K562 (cell line): Measurements from ENCODE around the gene ENOSF1.

ENCODE experiments used
- ARID4B ChIP-seq: sonication (generic); formaldehyde crosslinking; IDR thresholded peaks from 2 replicates; pipeline ENCODE4 v1.8.0; 2022; ENCODE audit warnings: mild to moderate bottlenecking, missing genetic modification reagents
- CTCF ChIP-seq, 3 experiments: IDR thresholded peaks in 2 of 3; conservative IDR thresholded peaks in 1 of 3; 2 replicates each; pipeline ENCODE4 v1.5.1; 2011 to 2012; ENCODE audit warnings: low read length in 3 of 3, mild to moderate bottlenecking in 3 of 3, control low read depth in 2 of 3, improper control_type of control experiment in 1 of 3, inconsistent platforms in 1 of 3, low read depth in 1 of 3, mixed read lengths in 1 of 3, moderate library complexity in 1 of 3; ENCODE audit not compliant: insufficient read depth in 2 of 3
- FOXK2 ChIP-seq, 2 experiments: fragments of 450-650 bp; IDR thresholded peaks in 1 of 2; conservative IDR thresholded peaks in 1 of 2; 2 replicates each; pipeline ENCODE4 v1.6.1; 2016; ENCODE audit warnings: low read depth in 2 of 2, mild to moderate bottlenecking in 1 of 2
- KDM1A ChIP-seq, 2 experiments: fragments of 450-650 bp; IDR thresholded peaks; 2 replicates each; pipeline ENCODE4 v1.6.1; 2016; ENCODE audit warnings: mild to moderate bottlenecking in 2 of 2
- MYBL2 ChIP-seq, 2 experiments: fragments of 450-650 bp in 1 of 2; sonication (generic) in 1 of 2; formaldehyde crosslinking in 1 of 2; IDR thresholded peaks; 2 replicates each; pipeline versions ENCODE4 v1.6.1 to v1.8.1; 2017 to 2022; ENCODE audit warnings: borderline replicate concordance in 1 of 2, inconsistent platforms in 1 of 2, low read depth in 1 of 2, mild to moderate bottlenecking in 1 of 2, missing genetic modification reagents in 1 of 2, moderate library complexity in 1 of 2
- NR2C2 ChIP-seq, 2 experiments: fragments of 200-800 bp in 1 of 2; sonication (Bioruptor generic) in 1 of 2; sonication (generic) in 1 of 2; formaldehyde crosslinking in 1 of 2; IDR thresholded peaks; 2 replicates each; pipeline versions ENCODE4 v1.6.1 to v1.8.0; 2016 to 2022; ENCODE audit warnings: mild to moderate bottlenecking in 1 of 2, missing compliant biosample characterization in 1 of 2, missing genetic modification characterization in 1 of 2, missing genetic modification reagents in 1 of 2
- PTTG1 ChIP-seq: fragments of 450-650 bp; IDR thresholded peaks from 2 replicates; pipeline ENCODE4 v1.6.1; 2016; ENCODE audit warnings: low read depth, mild to moderate bottlenecking, missing genetic modification characterization, missing compliant biosample characterization
- RBM39 ChIP-seq: fragments of 200-400 bp; formaldehyde crosslinking; optimal IDR thresholded peaks from 2 replicates; pipeline ENCODE3; 2018; ENCODE audit warnings: low read depth, low read length
- SIX5 ChIP-seq, 2 experiments: IDR thresholded peaks; 2 replicates each; pipeline ENCODE4 v1.6.1; 2011; ENCODE audit warnings: low read length in 2 of 2, borderline replicate concordance in 1 of 2, low read depth in 1 of 2, mild to moderate bottlenecking in 1 of 2, moderate library complexity in 1 of 2; ENCODE audit not compliant: insufficient read depth in 1 of 2
- SOX6 ChIP-seq: fragments of 450-650 bp; IDR thresholded peaks from 2 replicates; pipeline ENCODE4 v1.6.1; 2014; ENCODE audit warnings: mild to moderate bottlenecking
- ZNF445 ChIP-seq: fragments of 250-450 bp; sonication (Bioruptor Pico); IDR thresholded peaks from 2 replicates; pipeline ENCODE4 v1.4.0; 2020; ENCODE audit warnings: low read depth, mild to moderate bottlenecking, moderate library complexity
- TF ChIP-seq, protein P1 (sequence below): sonication (generic); formaldehyde crosslinking; IDR thresholded peaks from 2 replicates; pipeline ENCODE4 v1.8.0; 2022; ENCODE audit warnings: mild to moderate bottlenecking, missing genetic modification reagents, borderline replicate concordance
- TF ChIP-seq, protein P2 (sequence below): conservative IDR thresholded peaks from 2 replicates; pipeline ENCODE4 v1.6.1; 2011; ENCODE audit warnings: low read depth, mild to moderate bottlenecking, low read length; ENCODE audit not compliant: control insufficient read depth

GRCh38 chr18:673769-674168, 38.7 kb downstream of the ENOSF1 start:
- TF ChIP-seq, protein P1, sequence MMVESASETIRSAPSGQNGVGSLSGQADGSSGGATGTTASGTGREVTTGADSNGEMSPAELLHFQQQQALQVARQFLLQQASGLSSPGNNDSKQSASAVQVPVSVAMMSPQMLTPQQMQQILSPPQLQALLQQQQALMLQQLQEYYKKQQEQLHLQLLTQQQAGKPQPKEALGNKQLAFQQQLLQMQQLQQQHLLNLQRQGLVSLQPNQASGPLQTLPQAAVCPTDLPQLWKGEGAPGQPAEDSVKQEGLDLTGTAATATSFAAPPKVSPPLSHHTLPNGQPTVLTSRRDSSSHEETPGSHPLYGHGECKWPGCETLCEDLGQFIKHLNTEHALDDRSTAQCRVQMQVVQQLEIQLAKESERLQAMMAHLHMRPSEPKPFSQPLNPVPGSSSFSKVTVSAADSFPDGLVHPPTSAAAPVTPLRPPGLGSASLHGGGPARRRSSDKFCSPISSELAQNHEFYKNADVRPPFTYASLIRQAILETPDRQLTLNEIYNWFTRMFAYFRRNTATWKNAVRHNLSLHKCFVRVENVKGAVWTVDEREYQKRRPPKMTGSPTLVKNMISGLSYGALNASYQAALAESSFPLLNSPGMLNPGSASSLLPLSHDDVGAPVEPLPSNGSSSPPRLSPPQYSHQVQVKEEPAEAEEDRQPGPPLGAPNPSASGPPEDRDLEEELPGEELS (CRISPR knock-in tag), result no peak
- TF ChIP-seq ARID4B (CRISPR knock-in tag) (no peak), SIX5 (IDR thresholded peaks at IDR 0.05; ENCODE audit: borderline replicate concordance in 1 of 2, insufficient read depth in 1 of 2, low read depth in 1 of 2, low read length in 2 of 2) (no peak), CTCF (IDR thresholded peaks at IDR 0.05 in 2 of 3, conservative IDR thresholded peaks at IDR 0.05 in 1 of 3; ENCODE audit: insufficient read depth in 2 of 3, low read depth in 1 of 3, low read length in 3 of 3) (no peak), MYBL2 (IDR thresholded peaks at IDR 0.05; ENCODE audit: low read depth) (no peak), MYBL2 (CRISPR knock-in tag; IDR thresholded peaks at IDR 0.05; ENCODE audit: borderline replicate concordance) (no peak), ZNF445 (no peak), FOXK2 (conservative IDR thresholded peaks at IDR 0.05 in 1 of 2, IDR thresholded peaks at IDR 0.05 in 1 of 2; ENCODE audit: low read depth in 2 of 2) (no peak), SOX6 (no peak), NR2C2 (CRISPR knock-in tag; IDR thresholded peaks at IDR 0.05) (no peak), NR2C2 (tag; IDR thresholded peaks at IDR 0.05) (no peak), RBM39 (no peak), KDM1A (IDR thresholded peaks at IDR 0.05) (no peak), PTTG1 (tag) (no peak)
- TF ChIP-seq, protein P2, sequence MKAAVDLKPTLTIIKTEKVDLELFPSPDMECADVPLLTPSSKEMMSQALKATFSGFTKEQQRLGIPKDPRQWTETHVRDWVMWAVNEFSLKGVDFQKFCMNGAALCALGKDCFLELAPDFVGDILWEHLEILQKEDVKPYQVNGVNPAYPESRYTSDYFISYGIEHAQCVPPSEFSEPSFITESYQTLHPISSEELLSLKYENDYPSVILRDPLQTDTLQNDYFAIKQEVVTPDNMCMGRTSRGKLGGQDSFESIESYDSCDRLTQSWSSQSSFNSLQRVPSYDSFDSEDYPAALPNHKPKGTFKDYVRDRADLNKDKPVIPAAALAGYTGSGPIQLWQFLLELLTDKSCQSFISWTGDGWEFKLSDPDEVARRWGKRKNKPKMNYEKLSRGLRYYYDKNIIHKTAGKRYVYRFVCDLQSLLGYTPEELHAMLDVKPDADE, result no peak
